ENCODE measurements around the gene PPP1R17.

The PPP1R17 gene

GRCh38 chr7:31647511-31647910, 39.5 kb upstream of the PPP1R17 start:
- TF ChIP-seq SIN3A (IDR thresholded peaks at IDR 0.05; ENCODE audit: borderline replicate concordance, insufficient read depth, low read length) (no peak), FOXP2 (optimal IDR thresholded peaks at IDR 0.05; ENCODE audit: borderline replicate concordance, extremely low read depth, extremely low read length, insufficient read depth) (no peak), POLR2AphosphoS5 (IDR thresholded peaks at IDR 0.05; ENCODE audit: low read depth, low read length) (no peak), TAF1 (IDR thresholded peaks at IDR 0.05; ENCODE audit: borderline replicate concordance, insufficient read depth, low read length) (no peak)

- TF ChIP-seq SIN3A (IDR thresholded peaks at IDR 0.05; ENCODE audit: borderline replicate concordance, insufficient read depth, low read length) (no peak), REST (IDR thresholded peaks at IDR 0.05; ENCODE audit: insufficient read depth in 1 of 2, low read depth in 2 of 2, low read length in 2 of 2) (no peak), POLR2AphosphoS5 (IDR thresholded peaks at IDR 0.05; ENCODE audit: low read depth, low read length) (no peak), FOXP2 (optimal IDR thresholded peaks at IDR 0.05; ENCODE audit: borderline replicate concordance, extremely low read depth, extremely low read length, insufficient read depth) (no peak), TAF1 (IDR thresholded peaks at IDR 0.05; ENCODE audit: borderline replicate concordance, insufficient read depth, low read length) (no peak)
Measured at GRCh38 chr7:31648288-31648687, 38.7 kb upstream of the PPP1R17 start.

GRCh38 chr7:31648880-31649279, 38.1 kb upstream of the PPP1R17 start:
- TF ChIP-seq SIN3A (IDR thresholded peaks at IDR 0.05; ENCODE audit: borderline replicate concordance, insufficient read depth, low read length) (no peak), POLR2AphosphoS5 (IDR thresholded peaks at IDR 0.05; ENCODE audit: low read depth, low read length) (no peak), FOXP2 (optimal IDR thresholded peaks at IDR 0.05; ENCODE audit: borderline replicate concordance, extremely low read depth, extremely low read length, insufficient read depth) (no peak), REST (IDR thresholded peaks at IDR 0.05; ENCODE audit: insufficient read depth in 1 of 2, low read depth in 2 of 2, low read length in 2 of 2) (no peak), TAF1 (IDR thresholded peaks at IDR 0.05; ENCODE audit: borderline replicate concordance, insufficient read depth, low read length) (no peak)

- no peak for TF ChIP-seq TAF1 (IDR thresholded peaks at IDR 0.05; ENCODE audit: borderline replicate concordance, insufficient read depth, low read length)
- no peak for TF ChIP-seq FOXP2 (optimal IDR thresholded peaks at IDR 0.05; ENCODE audit: borderline replicate concordance, extremely low read depth, extremely low read length, insufficient read depth)
- TF ChIP-seq POLR2AphosphoS5 (IDR thresholded peaks at IDR 0.05; ENCODE audit: low read depth, low read length): no peak
- no peak for TF ChIP-seq REST (IDR thresholded peaks at IDR 0.05; ENCODE audit: insufficient read depth in 1 of 2, low read depth in 2 of 2, low read length in 2 of 2)
- TF ChIP-seq SIN3A (IDR thresholded peaks at IDR 0.05; ENCODE audit: borderline replicate concordance, insufficient read depth, low read length): no peak
Measured at GRCh38 chr7:31651234-31652062, 35.6 kb upstream of the PPP1R17 start.

GRCh38 chr7:31652063-31652326, 35.0 kb upstream of the PPP1R17 start:
- no peak for TF ChIP-seq FOXP2 (optimal IDR thresholded peaks at IDR 0.05; ENCODE audit: borderline replicate concordance, extremely low read depth, extremely low read length, insufficient read depth)
- TF ChIP-seq SIN3A (IDR thresholded peaks at IDR 0.05; ENCODE audit: borderline replicate concordance, insufficient read depth, low read length): no peak

GRCh38 chr7:31663072-31663471, 23.9 kb upstream of the PPP1R17 start:
- TF ChIP-seq FOXP2 (optimal IDR thresholded peaks at IDR 0.05; ENCODE audit: borderline replicate concordance, extremely low read depth, extremely low read length, insufficient read depth) (no peak), POLR2AphosphoS5 (IDR thresholded peaks at IDR 0.05; ENCODE audit: low read depth, low read length) (no peak), TAF1 (IDR thresholded peaks at IDR 0.05; ENCODE audit: borderline replicate concordance, insufficient read depth, low read length) (no peak), REST (IDR thresholded peaks at IDR 0.05; ENCODE audit: insufficient read depth in 1 of 2, low read depth in 2 of 2, low read length in 2 of 2) (no peak), SIN3A (IDR thresholded peaks at IDR 0.05; ENCODE audit: borderline replicate concordance, insufficient read depth, low read length) (no peak)
